Naive B cell (primary cell): ENCODE data around the gene CHRNA5. TPM values are rescaled to one million over a fixed set of nuclear protein-coding genes. Genes with fewer than 3 reads are reported as not detected.

Experiments
- ATAC-seq, 2 donors: fragments of 150-1000 bp; cut with Tn5 transposase; 2 replicates each; pipeline ENCODE4 v1.10.0; 2021; ENCODE audit warnings: low read depth in 2 of 2, mild to moderate bottlenecking in 2 of 2, moderate library complexity in 2 of 2
- DNase-seq: peaks from one replicate; pipeline ENCODE4 v3.0.0; 2022
- H3K27ac Mint-ChIP-seq, 6 donors: one replicate each; pipeline ENCODE4 v1.8.0; 2020 to 2022; ENCODE audit warnings: mild to moderate bottlenecking in 6 of 6, mixed read lengths in 6 of 6, moderate library complexity in 5 of 6, inconsistent platforms in 2 of 6
- H3K27me3 Mint-ChIP-seq, 3 donors: one replicate each; pipeline ENCODE4 v1.8.0; 2021 to 2022; ENCODE audit warnings: mixed read lengths in 3 of 3, mild to moderate bottlenecking in 1 of 3
- H3K36me3 Mint-ChIP-seq, 2 donors: one replicate each; pipeline ENCODE4 v1.8.0; 2020 to 2022; ENCODE audit warnings: mixed read lengths in 2 of 2, inconsistent platforms in 1 of 2, mild to moderate bottlenecking in 1 of 2
- H3K4me1 Mint-ChIP-seq, 3 donors: one replicate each; pipeline ENCODE4 v1.8.0; 2020 to 2022; ENCODE audit warnings: mixed read lengths in 3 of 3, inconsistent platforms in 1 of 3, mild to moderate bottlenecking in 1 of 3, moderate library complexity in 1 of 3
- H3K4me3 Mint-ChIP-seq, 8 donors: one replicate each; pipeline ENCODE4 v1.8.0; 2020 to 2022; ENCODE audit warnings: mild to moderate bottlenecking in 8 of 8, mixed read lengths in 8 of 8, moderate library complexity in 8 of 8, inconsistent platforms in 2 of 8
- H3K9me3 Mint-ChIP-seq, 7 donors: one replicate each; pipeline ENCODE4 v1.8.0; 2020 to 2022; ENCODE audit warnings: mixed read lengths in 7 of 7, mild to moderate bottlenecking in 5 of 7, inconsistent platforms in 2 of 7, moderate library complexity in 1 of 7
- polyA plus RNA-seq, 6 donors: library from polyadenylated mRNA; unstranded; fragments of 300-500 nt; fragmentation: Illumina TruSeq; gene quantifications; one replicate each; pipeline ENCODE4 v1.2.3, GENCODE V29; 2021; ENCODE audit warnings: low read depth in 6 of 6

The CHRNA5 gene
- polyA plus RNA-seq, 6 donors from 2014 or later = 0.23 to 0.49 TPM; not detected in 4

DNA sequence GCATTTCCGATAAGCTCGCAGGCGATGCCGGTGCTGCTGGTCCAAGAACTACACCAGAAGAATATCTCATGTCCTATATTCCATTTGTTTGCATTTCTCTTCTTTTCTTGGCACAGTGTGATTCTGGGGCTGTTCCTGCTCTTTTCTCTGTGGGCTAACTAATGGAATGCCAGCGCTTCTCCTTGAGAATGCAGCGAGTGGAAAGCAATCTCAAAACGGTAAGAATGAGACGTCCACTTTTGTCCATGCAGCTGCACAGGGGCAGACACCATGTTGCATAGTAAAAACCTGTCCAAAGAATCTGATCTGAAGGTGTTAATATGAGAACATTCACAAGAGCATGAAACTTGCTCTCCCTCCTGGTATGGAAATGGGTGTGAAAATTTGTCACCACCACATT is 62.0 kb downstream of the CHRNA5 start:
- H3K36me3 Mint-ChIP-seq = no peaks in the 10 kb centered on the region
- ATAC-seq = no peak
- peaks cover 19 to 56% (median 47%) of the 10 kb centered on the region in 3 donors for H3K27me3 Mint-ChIP-seq
- peaks cover 0 to 4% (median 0%) of the 10 kb centered on the region in 7 donors for H3K9me3 Mint-ChIP-seq
- H3K4me3 Mint-ChIP-seq = no peak overlapping the region
- no peaks in the 10 kb centered on the region for H3K4me1 Mint-ChIP-seq
- H3K27ac Mint-ChIP-seq = no peak overlapping the region
- DNase-seq = no peak

DNA sequence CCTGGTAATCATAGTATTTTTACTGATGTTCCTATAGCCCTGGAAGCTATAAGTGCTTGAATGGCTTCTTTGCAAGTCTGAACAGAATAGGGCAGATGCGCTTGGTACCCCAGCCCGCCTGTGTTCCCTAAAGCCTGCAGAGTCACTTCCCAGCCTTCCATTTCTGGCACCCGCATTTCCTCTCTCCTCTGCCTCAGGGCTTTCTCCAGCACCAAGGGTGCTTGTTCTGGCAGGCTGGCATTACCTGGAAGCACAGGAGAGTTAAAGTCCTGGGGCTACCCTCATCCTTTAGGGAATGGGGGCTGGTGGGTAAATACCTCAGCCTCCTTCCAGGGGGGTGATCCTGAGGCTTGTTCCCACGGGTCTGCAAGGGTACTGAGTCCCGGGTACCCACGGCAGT is 62.9 kb downstream of the CHRNA5 start:
- no peaks in the 10 kb centered on the region for H3K4me1 Mint-ChIP-seq
- H3K9me3 Mint-ChIP-seq = peaks cover 0 to 11% (median 8%) of the 10 kb centered on the region in 7 donors
- ATAC-seq (no peak), DNase-seq (no peak)
- H3K27me3 Mint-ChIP-seq = peaks cover 23 to 51% (median 46%) of the 10 kb centered on the region in 3 donors
- peaks cover 0 to 8% of the 10 kb centered on the region in 2 donors for H3K36me3 Mint-ChIP-seq
- no peak overlapping the region for H3K27ac Mint-ChIP-seq
- no peak overlapping the region for H3K4me3 Mint-ChIP-seq

DNA sequence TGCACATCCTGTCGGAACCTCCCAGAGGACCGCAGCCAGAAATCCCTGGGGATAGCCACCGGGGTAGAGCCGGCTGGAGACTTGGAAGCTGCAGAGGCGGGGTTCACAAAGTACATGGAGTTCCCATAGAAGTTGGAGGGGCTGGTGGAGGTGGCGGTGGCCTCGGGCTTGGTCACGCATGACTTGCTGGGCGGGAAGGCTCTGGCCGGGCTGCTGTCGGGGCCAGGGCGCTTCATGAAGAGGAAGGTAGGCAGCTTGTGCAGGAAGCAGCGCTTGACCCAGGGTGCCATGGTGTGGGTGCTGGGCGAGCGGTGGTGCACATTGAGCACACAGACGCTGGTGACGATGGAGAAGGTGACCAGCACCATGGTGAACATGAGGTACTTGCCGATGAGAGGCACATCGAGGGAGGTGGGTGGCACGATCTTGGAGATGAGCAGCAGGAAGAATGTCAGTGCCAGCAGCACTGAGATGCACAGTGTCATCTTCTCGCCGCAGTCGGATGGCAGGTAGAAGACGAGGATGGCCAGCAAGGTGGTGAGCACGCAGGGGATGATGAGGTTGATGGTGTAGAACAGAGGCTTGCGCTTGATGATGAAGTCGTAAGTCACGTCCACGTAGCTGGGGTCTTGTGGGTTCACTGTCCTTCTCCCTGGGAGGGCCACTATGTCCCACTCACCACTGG is 63.9 kb downstream of the CHRNA5 start:
- Mint-ChIP-seq H3K9me3 (peaks cover 5 to 18% (median 11%) of the 10 kb centered on the region in 7 donors), H3K27ac (no peak overlapping the region), H3K27me3 (peaks cover 23 to 51% (median 48%) of the 10 kb centered on the region in 3 donors), H3K4me1 (no peaks in the 10 kb centered on the region), H3K36me3 (peaks cover 0 to 16% of the 10 kb centered on the region in 2 donors), H3K4me3 (no peak overlapping the region)
- ATAC-seq (no peak), DNase-seq (no peak)

DNA sequence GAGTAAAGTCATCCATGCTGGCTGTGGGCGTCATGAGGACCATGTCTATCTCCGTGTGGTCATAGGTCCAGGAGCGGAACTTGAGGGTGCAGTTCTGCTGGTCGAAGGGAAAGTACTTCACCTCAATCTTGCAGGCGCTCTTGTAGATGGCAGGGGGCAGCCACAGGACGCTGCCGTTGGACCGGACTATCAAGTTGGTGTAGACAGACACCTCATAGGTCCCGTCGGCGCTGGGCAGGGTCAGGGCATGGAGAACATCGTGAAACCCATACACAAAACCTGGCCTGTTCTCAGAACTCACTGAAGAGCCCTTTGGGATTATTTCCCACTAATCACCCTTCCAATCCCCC is 64.4 kb downstream of the CHRNA5 start:
- ATAC-seq = no peak
- no peak for DNase-seq
- H3K4me1 Mint-ChIP-seq = no peaks in the 10 kb centered on the region
- peaks cover 5 to 18% (median 11%) of the 10 kb centered on the region in 7 donors for H3K9me3 Mint-ChIP-seq
- H3K27me3 Mint-ChIP-seq = peaks cover 23 to 51% (median 44%) of the 10 kb centered on the region in 3 donors
- peaks cover 0 to 16% of the 10 kb centered on the region in 2 donors for H3K36me3 Mint-ChIP-seq
- no peak overlapping the region for H3K27ac Mint-ChIP-seq
- no peak overlapping the region for H3K4me3 Mint-ChIP-seq

DNA sequence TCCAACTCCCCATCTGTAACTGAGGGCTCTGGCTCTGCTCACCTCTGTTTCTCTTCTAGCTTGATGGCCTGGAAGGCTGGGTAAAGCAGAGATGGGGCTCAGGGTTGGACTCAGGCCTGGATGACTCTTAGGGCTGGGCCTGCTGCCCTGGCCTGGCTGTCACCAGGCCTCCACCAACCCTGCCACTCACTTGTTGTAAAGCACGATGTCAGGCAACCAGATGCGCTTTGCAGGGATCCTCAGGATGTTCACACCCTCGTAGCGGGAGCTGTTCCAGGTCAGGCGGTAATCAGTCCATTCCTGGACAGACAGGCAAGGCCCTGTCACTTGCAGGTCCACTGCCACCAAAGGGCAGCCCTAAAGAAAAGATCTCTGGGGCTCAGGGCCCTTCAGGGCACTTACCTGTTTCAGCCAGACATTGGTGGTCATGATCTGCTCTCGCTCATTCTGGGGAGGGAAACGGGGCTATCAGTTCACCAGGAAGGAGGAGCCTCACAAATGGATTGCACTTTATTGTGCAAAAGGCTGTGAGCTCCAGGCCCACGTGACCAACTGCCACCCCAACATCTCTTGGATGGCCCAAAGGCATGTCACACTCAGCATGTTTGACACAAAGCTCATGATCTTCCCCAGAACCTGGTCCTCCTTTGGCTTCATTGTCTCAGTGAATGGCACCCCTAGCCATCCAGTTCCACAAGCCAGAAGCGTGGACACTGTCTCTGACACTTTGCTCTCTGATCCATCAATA is 65.7 kb downstream of the CHRNA5 start:
- Mint-ChIP-seq H3K4me3 (no peak overlapping the region), H3K36me3 (peaks cover 0 to 16% of the 10 kb centered on the region in 2 donors), H3K27me3 (peaks cover 23 to 46% (median 45%) of the 10 kb centered on the region in 3 donors), H3K4me1 (no peaks in the 10 kb centered on the region), H3K9me3 (peaks cover 5 to 18% (median 11%) of the 10 kb centered on the region in 7 donors), H3K27ac (no peak overlapping the region)
- no peak for DNase-seq
- no peak for ATAC-seq

DNA sequence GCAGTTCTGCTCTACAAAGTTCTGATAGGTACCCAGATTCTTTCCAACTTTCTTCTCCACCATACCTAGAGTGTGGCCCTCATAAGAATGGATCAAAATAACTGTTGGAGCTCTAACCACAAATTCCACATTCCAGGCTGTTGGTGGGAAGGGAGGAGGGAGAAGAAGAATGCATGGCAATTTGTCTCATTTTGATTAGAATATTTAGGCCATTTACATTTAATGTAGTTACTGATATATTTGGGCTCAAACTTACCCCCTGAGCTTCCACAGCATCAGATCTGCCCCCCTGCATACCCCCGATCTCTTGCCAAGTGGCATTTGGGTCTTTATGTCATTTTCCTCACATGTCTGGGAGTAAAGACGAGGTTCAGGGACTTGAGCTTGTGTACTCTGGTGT is 68.0 kb downstream of the CHRNA5 start:
- Mint-ChIP-seq H3K36me3 (peaks cover 0 to 16% of the 10 kb centered on the region in 2 donors), H3K4me3 (no peak overlapping the region), H3K27me3 (peaks cover 18 to 54% (median 50%) of the 10 kb centered on the region in 3 donors), H3K27ac (no peak overlapping the region), H3K4me1 (no peaks in the 10 kb centered on the region), H3K9me3 (peaks cover 5 to 18% (median 11%) of the 10 kb centered on the region in 7 donors)
- no peak for ATAC-seq
- no peak for DNase-seq

DNA sequence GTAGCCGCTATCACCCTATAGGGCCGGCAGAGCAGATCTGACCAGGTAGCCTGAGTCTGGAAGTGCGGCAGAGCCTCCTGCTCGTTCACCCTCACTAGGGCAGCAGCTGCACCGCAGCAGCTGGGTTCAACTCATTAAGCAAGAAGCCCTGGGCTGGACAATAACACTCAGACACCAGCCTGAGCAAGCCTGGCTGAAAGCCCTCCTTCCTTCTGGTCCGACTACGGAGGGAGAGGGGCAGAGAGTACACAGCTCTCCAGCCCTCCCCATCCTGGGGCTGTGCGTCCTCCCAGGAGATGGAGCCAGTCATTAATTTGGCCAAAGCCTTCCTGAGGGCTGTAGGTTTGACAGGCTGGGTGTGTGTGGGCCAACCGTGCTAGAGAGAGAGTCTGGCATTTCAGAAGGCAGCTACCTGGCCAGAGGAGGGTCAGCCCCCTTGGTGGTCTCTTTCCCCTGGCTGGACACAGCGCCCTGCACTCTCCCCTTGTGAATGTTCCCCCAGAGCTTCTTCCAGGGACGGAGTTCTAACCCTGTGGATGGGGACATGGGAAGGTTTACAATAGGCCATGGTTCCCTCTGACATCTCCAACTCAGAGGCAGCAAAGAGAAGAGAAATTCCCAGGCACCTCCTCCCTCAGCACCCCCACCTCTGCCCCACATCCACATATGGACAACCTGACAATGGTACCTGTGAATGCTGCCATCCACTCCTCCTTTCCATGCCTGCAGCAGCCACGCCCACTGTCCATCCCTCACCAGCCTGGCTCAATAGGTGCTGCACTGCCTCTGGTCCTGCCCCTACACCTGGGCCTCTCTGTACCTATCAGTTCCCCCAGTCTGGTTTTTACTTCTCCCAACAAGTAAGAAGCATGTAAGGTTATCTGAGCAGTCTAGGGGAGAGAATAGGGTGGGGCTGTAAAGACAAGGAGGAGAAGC is 69.2 kb downstream of the CHRNA5 start:
- Mint-ChIP-seq H3K27ac (peak overlapping the region in 1 of 6 donors; percentile 71), H3K4me1 (no peaks in the 10 kb centered on the region), H3K27me3 (peaks cover 18 to 42% (median 39%) of the 10 kb centered on the region in 3 donors), H3K9me3 (peaks cover 5 to 18% (median 11%) of the 10 kb centered on the region in 7 donors), H3K36me3 (peaks cover 0 to 16% of the 10 kb centered on the region in 2 donors), H3K4me3 (no peak overlapping the region)
- DNase-seq (no peak), ATAC-seq (no peak)

DNA sequence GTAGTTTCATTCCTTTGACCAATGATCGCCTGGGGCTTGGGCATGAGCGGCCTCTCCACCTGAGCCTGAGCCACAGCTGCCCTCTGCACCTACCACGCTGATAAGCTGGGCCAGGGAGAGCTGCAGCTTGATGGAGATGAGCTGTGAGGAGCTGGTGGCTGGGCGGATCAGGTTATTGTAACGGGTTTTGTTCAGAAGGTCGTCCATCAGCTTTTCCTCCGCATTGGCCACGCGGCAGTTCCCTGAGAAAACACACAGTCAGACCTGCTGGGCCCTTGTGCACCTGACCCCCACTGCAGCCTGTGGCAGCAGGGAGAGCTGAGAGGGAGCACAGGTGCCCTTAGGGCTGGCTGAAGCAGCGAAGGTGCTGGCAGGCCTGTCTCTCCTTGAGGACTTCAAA is 70.0 kb downstream of the CHRNA5 start:
- Mint-ChIP-seq H3K4me3 (no peak overlapping the region), H3K27me3 (peaks cover 18 to 38% (median 36%) of the 10 kb centered on the region in 3 donors), H3K4me1 (no peaks in the 10 kb centered on the region), H3K36me3 (peaks cover 0 to 16% of the 10 kb centered on the region in 2 donors), H3K27ac (no peak overlapping the region), H3K9me3 (peaks cover 5 to 18% (median 11%) of the 10 kb centered on the region in 7 donors)
- no peak for DNase-seq
- ATAC-seq = no peak

DNA sequence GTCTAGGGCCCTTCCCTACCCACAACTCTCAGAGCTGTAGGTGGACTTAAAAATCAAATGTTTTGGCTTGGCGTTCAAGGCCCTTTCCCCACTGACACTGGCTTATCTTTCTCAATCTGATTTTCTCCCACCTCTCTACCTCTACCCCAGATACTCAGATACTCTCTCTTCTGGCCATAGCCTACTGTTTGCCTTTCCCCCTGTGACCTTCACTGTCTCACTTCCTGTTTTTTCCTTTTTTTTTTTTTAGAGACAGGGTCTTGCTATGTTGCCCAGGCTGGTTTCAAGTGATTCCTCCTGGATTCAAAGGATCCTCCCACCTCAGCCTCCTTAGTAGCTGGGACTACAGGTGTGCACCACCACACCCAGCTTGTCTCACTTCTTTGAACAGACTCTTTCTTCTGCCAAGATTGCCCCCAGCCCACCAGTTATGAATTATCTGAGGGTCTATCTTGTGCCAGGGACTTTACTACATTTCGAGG is 71.1 kb downstream of the CHRNA5 start:
- H3K4me1 Mint-ChIP-seq = peaks cover 3 to 5% (median 4%) of the 10 kb centered on the region in 3 donors
- ATAC-seq (no peak), DNase-seq (no peak)
- no peak overlapping the region for H3K27ac Mint-ChIP-seq
- H3K9me3 Mint-ChIP-seq = peaks cover 5 to 18% (median 11%) of the 10 kb centered on the region in 7 donors
- H3K36me3 Mint-ChIP-seq = peaks cover 0 to 16% of the 10 kb centered on the region in 2 donors
- H3K4me3 Mint-ChIP-seq = no peak overlapping the region
- peaks cover 18 to 40% (median 39%) of the 10 kb centered on the region in 3 donors for H3K27me3 Mint-ChIP-seq

DNA sequence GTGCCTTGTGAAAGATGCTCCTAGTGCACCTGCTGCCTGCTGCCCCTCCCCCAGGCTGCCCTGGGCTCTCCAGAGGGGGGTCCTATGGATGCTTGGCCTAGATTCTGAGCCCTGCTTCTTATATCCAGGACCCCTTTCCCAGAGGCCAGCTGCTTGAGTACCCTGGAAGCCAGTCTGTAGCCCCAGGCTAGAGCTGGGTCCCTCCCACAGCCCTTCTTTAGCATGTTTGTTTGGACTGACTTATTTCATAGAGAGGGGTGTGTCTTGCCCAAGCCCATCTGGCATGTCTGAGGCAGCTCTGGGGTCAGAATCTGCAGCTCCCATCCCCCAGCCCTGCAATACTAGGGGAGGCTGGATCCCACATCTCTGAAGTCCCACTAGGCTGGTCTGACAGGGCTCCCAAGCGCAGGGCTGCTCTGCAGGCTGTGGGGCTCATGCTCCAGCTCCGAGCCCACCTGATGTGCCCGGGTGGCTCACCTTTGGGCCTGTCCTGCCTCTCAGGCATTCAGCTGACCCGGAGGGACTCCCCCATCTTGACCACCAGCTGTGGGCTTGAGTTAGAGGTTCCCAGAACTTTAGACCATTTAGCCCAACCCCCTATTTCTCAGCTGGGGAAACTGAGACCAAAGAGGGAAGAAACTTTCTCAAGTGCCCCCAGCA is 72.6 kb downstream of the CHRNA5 start:
- Mint-ChIP-seq H3K4me3 (no peak overlapping the region), H3K9me3 (peaks cover 5 to 13% (median 8%) of the 10 kb centered on the region in 7 donors), H3K4me1 (peaks cover 4 to 10% (median 8%) of the 10 kb centered on the region in 3 donors), H3K27me3 (peaks cover 7 to 35% (median 33%) of the 10 kb centered on the region in 3 donors), H3K36me3 (peaks cover 0 to 11% of the 10 kb centered on the region in 2 donors), H3K27ac (no peak overlapping the region)
- DNase-seq = no peak
- no peak for ATAC-seq

DNA sequence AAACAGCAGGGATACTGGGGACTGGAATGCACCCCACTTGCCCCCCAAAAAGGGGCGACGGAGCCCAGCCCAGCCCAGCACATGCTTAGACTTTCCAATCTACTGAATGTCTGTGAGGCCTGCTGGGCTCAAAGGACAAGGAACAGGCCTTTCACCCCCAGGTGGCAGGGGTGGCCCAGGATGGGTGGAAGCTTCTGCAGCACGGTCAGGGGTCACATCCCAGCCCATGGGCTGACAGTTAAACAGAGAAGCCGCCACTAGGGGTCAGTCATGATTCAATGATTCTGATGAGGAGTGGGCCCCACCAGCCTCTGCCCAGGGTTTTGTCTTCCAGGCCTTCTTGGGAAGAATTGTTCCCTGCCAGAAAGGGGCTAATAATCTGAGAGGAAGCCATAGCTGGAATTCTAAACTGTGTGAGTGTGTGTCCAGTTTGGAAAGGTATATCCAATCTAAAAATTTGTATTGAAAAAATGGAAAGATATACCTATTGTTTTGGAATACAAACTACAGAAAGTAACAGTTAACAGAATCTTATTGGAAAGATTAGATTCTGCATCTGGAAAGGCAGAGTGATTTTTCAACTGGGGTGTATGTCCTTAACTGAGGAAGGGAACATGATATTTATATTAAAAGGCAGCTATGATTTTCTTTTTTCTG is 73.5 kb downstream of the CHRNA5 start:
- H3K9me3 Mint-ChIP-seq = peaks cover 0 to 4% (median 2%) of the 10 kb centered on the region in 7 donors
- ATAC-seq = peak; percentile 65 to 67
- H3K36me3 Mint-ChIP-seq = peaks cover 0 to 2% of the 10 kb centered on the region in 2 donors
- peaks cover 4 to 10% (median 8%) of the 10 kb centered on the region in 3 donors for H3K4me1 Mint-ChIP-seq
- peak; percentile 29 for DNase-seq
- H3K27me3 Mint-ChIP-seq = peaks cover 5 to 26% (median 24%) of the 10 kb centered on the region in 3 donors
- peak overlapping the region in 1 of 6 donors; percentile 33 for H3K27ac Mint-ChIP-seq
- peak overlapping the region in 1 of 8 donors; percentile 15 for H3K4me3 Mint-ChIP-seq

DNA sequence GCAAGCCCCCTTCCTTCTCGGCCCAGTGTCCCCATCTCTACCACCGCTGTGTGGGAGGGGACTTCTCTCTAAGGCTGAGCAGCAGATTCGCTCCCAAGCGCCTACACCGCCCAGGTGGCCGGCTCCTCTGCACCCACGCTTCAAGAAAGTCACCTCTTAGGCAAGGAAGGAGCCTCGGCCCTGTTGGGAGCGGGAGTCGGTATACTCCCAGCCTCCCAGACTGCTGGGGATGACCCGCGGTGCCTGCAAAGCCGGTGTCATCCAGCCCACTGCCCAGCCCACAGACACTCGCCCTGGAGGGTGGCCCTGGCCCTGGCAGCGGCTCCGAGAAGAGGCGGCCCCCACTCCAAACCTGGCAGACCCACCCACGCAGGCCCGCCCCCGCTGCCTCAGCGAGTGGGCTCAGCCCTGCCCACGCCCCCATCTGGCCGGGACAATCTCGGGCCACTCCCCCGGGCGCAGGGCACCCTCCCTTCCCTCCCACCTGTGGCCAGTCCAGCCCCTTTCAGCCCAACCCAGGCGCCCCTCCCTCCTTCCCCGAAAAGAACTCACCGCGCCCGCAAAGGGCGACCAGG is 75.3 kb downstream of the CHRNA5 start:
- peaks cover 0 to 2% (median 0%) of the 10 kb centered on the region in 7 donors for H3K9me3 Mint-ChIP-seq
- H3K27me3 Mint-ChIP-seq = peaks cover 5 to 24% (median 22%) of the 10 kb centered on the region in 3 donors
- peaks cover 4 to 10% (median 8%) of the 10 kb centered on the region in 3 donors for H3K4me1 Mint-ChIP-seq
- H3K36me3 Mint-ChIP-seq = no peaks in the 10 kb centered on the region
- ATAC-seq (peak; percentile 17 to 22), DNase-seq (no peak)
- H3K4me3 Mint-ChIP-seq = peak overlapping the region in 7 of 8 donors; percentile 12 to 88 (median 78)
- no peak overlapping the region for H3K27ac Mint-ChIP-seq
